Calu3 (cell line): ENCODE measurements around the gene TACSTD2. TPM values are rescaled to one million over a fixed set of nuclear protein-coding genes. Genes with fewer than 3 reads are reported as not detected.
"Not testable (repeated sequence)": the region's sequence is repeated elsewhere in the genome, so short reads cannot be mapped to it uniquely, and the experiment has no call there.

Experiments used
- BruUV-seq: library from RNA; stranded (reverse); fragments of 400-500 nt; replicated peaks from 2 replicates; lab custom pipeline; 2021; lab: Mats Ljungman, UMichigan
- CTCF ChIA-PET: fragments of 300-600 bp; sonication (Branson Sonifier 250); formaldehyde crosslinking; loops from one replicate; lab custom pipeline; 2022; ENCODE audit warnings: antibody characterized with exemption; lab: Charles Lee
- DNase-seq: peaks from one replicate; pipeline ENCODE4 v3.0.0; 2022
- H3K27ac Mint-ChIP-seq: one replicate; pipeline ENCODE4 v1.8.0; 2022; ENCODE audit warnings: mixed read lengths; ENCODE audit not compliant: unreplicated experiment
- H3K27me3 Mint-ChIP-seq: one replicate; pipeline ENCODE4 v1.8.0; 2022; ENCODE audit warnings: mixed read lengths; ENCODE audit not compliant: unreplicated experiment
- H3K36me3 Mint-ChIP-seq: one replicate; pipeline ENCODE4 v1.8.0; 2022; ENCODE audit warnings: mild to moderate bottlenecking, moderate library complexity, mixed read lengths; ENCODE audit not compliant: insufficient read depth, unreplicated experiment
- H3K4me1 Mint-ChIP-seq: one replicate; pipeline ENCODE4 v1.8.0; 2022; ENCODE audit warnings: mild to moderate bottlenecking, low read depth, mixed read lengths; ENCODE audit not compliant: unreplicated experiment
- H3K4me3 Mint-ChIP-seq: one replicate; pipeline ENCODE4 v1.8.0; 2022; ENCODE audit warnings: mild to moderate bottlenecking, low read depth, moderate library complexity, mixed read lengths; ENCODE audit not compliant: unreplicated experiment
- H3K9me3 Mint-ChIP-seq: one replicate; pipeline ENCODE4 v1.8.0; 2022; ENCODE audit warnings: low read depth, mixed read lengths; ENCODE audit not compliant: unreplicated experiment
- CTCF ChIP-seq: fragments of 200-600 bp; IDR thresholded peaks from one replicate; pipeline ENCODE4 v1.8.0; 2022; ENCODE audit warnings: antibody characterized with exemption; ENCODE audit not compliant: unreplicated experiment
- intact Hi-C: fragments of 100-400 bp; cut with micrococcal nuclease; formaldehyde crosslinking; loops from one replicate; pipeline ENCODE4 v1.10.0; 2022; ENCODE audit not compliant: unreplicated experiment
- total RNA-seq: library from RNA; stranded (reverse); gene quantifications from 2 replicates; pipeline ENCODE4 v1.2.3, GENCODE V29; 2022

The TACSTD2 gene
- total RNA-seq, 1 experiment from 2014 or later: 293 TPM

DNA sequence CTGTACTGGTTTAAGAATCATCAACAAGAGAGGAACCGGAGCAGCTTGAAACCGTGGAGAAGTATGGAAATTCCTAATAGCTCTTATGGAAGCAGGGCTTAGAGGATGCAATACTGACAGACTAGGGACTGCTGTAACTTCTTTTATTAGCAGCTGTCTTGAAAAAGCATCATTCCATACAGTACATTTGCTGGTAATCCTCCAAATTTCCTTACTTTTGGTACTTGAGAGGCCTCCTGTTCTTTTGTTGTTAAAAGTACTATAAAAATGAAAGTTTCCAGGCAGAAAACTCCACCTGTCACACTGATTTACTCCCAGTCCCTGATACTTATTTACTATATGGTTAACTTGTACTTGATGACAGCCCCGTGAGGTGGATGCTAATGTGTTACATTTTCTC is 38.2 kb downstream of the TACSTD2 start:
- H3K27me3 Mint-ChIP-seq: no peaks in the 10 kb centered on the region
- H3K4me1 Mint-ChIP-seq: peaks cover 8% of the 10 kb centered on the region
- DNase-seq: no peak
- no peak overlapping the region for H3K27ac Mint-ChIP-seq
- TF ChIP-seq CTCF: no peak
- no peaks in the 10 kb centered on the region for H3K36me3 Mint-ChIP-seq
- H3K9me3 Mint-ChIP-seq: no peaks in the 10 kb centered on the region
- no peak overlapping the region for H3K4me3 Mint-ChIP-seq
- CTCF ChIA-PET: no interaction called here
- intact Hi-C loops: no loop called here
- no TSS peak for BruUV-seq

DNA sequence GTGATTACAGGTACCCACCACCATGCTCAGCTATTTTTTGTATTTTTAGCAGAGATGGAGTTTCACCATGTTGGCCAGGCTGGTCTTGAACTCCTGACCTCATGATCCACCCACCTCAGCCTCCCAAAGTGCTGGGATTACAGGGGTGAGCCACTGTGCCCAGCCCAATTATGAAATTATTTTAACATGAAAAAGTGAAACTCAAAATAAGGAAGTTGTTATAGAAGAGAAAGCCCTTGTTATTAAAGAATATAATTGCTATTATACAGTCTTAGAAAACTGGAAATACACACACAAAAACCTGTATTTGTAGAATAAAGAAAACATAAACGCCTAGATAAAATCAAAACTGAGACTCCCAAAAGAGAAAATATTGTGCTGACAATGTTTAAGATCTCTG is 45.2 kb downstream of the TACSTD2 start:
- DNase-seq, H3K27me3 Mint-ChIP-seq, H3K4me1 Mint-ChIP-seq, H3K9me3 Mint-ChIP-seq, H3K36me3 Mint-ChIP-seq, CTCF ChIA-PET, intact Hi-C loops, H3K4me3 Mint-ChIP-seq, H3K27ac Mint-ChIP-seq, BruUV-seq: not testable (repeated sequence)

GRCh38 chr1:58529284-58529683 is 47.8 kb downstream of the TACSTD2 start:
- no peak for TF ChIP-seq CTCF
- no peaks in the 10 kb centered on the region for H3K27me3 Mint-ChIP-seq
- BruUV-seq: no TSS peak
- no peak for DNase-seq
- CTCF ChIA-PET: no interaction called here
- no peaks in the 10 kb centered on the region for H3K4me1 Mint-ChIP-seq
- H3K9me3 Mint-ChIP-seq: no peaks in the 10 kb centered on the region
- intact Hi-C loops: no loop called here
- no peaks in the 10 kb centered on the region for H3K36me3 Mint-ChIP-seq
- H3K27ac Mint-ChIP-seq: no peak overlapping the region
- no peak overlapping the region for H3K4me3 Mint-ChIP-seq

GRCh38 chr1:58528518-58528917 is 48.5 kb downstream of the TACSTD2 start:
- no peak overlapping the region for H3K27ac Mint-ChIP-seq
- intact Hi-C loops: no loop called here

More at GRCh38 chr1:58528518-58528917, 48.5 kb downstream of the TACSTD2 start:
- Mint-ChIP-seq H3K36me3 (no peaks in the 10 kb centered on the region), H3K27me3 (no peaks in the 10 kb centered on the region), H3K9me3 (no peaks in the 10 kb centered on the region), H3K4me1 (no peaks in the 10 kb centered on the region), H3K4me3 (no peak overlapping the region)
- CTCF ChIA-PET: no interaction called here
- no peak for TF ChIP-seq CTCF
- no TSS peak for BruUV-seq
- DNase-seq: no peak

Other genes with a start within 250 kb of the TACSTD2 start
- 25.4 and 35.2 TPM in 2 replicates for gene OMA1, start 30.5 kb downstream of the TACSTD2 start, total RNA-seq
- 44.6 and 48.2 TPM in 2 replicates for gene MYSM1, start 122.8 kb upstream of the TACSTD2 start, total RNA-seq
- gene JUN, start 206.8 kb upstream of the TACSTD2 start, total RNA-seq: 76.5 and 89.3 TPM in 2 replicates